Urothelium cell line (cell line): Measurements from ENCODE around the gene NTM.

Experiments
- DNase-seq: peaks from one replicate; pipeline ENCODE4 v3.0.0; 2011; ENCODE audit warnings: low spot score, mixed read lengths
- FAIRE-seq: peaks from 2 replicates; lab custom pipeline; 2011; peaks lifted over from hg19 to GRCh38; lab: Jason Lieb, UNC

The NTM gene

DNA sequence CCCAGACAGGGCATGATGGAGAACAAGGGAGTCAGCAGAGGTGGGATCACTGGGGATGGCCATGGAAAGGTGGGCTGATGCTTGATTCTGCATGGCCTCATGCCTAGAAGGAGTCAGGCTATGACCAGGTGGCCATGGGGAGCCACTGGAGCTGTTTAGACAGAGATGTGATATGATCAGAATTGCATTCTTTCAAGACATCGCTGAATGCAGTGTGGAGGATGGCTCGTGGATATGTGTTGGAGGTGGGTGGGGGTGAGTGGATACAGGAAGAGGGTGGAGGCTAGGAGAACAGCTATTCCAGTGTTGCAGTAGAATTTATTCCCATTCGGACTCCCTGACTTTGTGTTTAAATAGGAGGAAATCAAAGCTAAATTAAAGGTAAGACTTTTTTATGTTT lies 841.1 kb downstream of the NTM start:
- DNase-seq (no peak), FAIRE-seq (no peak)

DNA sequence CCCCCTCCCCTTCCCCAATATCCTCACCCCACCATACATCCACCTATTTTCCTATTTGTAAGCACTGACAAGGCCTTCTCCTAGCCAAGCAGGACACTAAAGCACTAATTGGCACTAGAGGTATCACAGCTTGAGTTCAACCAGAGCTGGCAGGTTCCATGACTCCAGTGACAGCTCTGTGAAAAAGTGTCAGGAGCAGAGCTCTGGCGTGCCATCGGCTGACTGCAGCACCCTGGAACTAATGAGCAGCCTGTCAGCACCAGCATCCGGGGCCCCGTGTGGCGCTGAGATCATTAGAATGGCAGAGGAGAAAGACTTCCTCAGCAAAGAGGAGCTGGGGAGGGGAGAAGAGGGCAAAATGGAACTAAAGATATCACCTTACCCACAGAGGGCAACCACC lies 847.4 kb downstream of the NTM start:
- DNase-seq (no peak), FAIRE-seq (no peak)

DNA sequence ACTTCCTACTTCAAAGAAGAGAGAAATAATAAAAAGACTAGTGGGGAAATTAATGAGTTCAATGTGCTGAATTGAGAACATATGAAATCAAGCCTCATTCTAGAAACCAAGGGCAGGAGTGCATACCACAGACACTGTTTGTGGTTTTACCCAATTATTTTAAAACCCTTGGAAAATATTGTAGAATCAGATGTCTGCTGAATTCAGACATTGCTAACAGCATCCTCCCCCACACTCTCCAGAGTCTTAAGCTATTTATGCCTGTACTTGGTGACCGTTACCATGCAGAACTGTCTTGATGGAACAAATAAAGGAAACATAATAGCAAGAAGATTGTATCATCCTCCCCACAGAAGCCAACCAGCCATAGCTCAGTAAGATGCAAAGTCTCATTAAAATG lies 850.1 kb downstream of the NTM start:
- DNase-seq = no peak
- FAIRE-seq = no peak

DNA sequence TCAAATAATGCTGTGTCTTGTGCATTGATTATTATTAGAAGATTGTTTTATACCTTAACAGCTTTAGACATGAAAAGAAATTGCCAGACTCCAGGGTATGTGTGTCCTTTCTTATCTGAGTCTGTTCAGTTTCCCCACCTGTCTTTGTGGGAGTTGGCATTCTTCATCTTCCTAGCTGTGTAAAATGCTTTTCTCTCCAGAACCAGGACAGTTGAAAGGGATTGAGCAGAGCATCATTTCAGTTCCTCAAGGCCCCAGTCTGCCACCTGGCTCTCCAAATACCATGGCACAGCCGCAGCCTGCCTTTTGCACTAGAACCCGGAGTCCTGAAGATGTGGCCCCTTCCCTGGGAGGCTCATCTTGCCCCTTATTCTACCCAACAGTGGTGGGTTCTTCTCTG lies 851.9 kb downstream of the NTM start:
- FAIRE-seq (no peak), DNase-seq (no peak)

DNA sequence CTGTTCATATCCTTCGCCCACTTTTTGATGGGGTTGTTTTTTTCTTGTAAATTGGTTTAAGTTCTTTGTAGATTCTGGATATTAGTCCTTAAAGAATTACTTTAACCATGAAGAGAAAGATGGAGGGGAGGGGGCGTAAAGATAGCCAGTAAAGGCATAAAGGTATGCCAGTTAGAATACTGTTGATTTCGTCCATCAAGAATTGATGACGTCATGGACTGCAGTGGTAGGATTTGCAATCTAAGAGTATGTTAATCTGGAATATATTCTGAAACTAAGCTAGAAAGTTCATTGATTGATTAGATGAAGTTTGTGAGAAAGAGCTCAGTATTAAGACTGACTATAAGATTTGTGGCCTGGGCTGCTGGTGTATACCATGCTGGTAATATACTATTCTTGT lies 856.1 kb downstream of the NTM start:
- DNase-seq (no peak), FAIRE-seq (no peak)

DNA sequence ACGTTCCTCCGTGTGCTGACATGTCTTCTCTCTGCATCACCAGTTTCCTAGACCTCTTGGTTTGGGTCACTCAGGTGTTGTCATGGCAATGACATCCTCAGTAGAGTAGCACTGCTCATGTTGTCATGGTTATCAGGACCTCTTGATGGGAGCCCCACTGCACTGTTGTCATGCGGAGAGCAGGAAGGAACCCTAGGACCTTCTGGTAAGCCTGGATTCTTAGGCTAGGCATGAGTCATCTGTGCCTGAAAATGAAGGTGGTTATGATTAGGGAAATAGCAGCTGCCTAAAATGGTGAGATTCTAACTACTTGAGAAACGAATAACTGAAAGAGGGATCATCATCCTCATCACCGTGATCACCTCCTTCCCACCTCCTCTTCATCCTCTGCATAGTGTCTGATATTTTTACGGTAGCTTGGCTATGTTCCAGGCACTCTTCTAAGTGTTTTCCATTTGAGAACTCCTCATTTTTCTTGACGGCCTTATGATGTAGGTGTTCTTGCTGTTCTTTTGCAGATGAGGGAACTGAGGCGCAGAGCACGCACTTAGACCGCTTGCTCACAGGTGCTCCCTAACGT lies 858.4 kb downstream of the NTM start:
- no peak for FAIRE-seq
- DNase-seq = peak; percentile 5

DNA sequence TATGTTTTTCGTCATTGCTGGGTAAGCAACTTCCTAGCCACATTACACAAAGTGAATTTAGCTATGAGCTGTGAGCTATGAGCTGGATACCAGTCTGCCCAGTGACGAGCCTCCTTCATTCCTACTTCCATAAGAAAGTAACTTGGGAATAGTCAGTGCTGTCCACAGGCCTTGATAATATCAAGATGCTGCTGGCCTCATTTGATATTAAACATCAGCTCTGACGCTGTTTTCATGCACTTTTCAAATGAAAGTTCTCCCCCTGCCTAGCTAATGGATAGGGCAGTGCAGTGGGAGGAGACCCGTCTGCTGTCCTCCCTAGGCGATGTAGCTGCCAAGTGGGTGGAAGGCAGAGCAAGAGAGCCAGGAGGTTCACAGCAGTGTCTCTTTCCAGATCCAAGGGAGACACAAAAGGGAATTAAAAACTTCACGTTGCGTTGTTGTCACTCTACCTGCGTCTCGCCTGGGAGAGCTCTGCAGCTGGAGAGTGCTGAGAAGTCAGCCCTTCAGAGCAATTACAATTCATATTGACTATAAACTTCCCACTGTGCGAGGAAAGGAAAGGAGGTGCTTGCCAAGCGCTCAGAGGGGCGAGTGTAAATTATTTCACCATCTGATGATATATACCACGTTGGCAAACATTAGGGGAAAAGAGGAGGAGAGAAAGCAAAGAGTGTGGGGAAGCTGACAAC lies 861.4 kb downstream of the NTM start:
- DNase-seq (no peak), FAIRE-seq (no peak)

DNA sequence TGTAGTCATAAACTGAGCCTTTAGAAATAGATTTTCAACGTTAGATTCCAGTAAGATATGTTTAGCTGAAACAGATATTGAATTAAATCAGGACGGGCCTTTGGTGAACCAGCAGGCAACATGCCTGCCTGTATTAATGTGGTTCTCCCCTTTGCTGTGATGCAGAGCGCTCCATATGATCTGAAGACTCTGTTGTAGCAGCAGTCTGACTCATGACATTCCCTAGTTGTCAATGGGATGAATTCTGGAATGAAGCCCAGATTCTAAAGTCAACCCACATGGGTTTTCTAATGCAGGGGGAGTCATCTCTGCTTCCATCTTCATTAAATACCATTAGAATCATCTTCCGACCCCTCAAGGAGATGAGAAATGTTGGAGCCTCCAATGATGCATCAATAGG lies 864.5 kb downstream of the NTM start:
- peak; percentile 46 for DNase-seq
- FAIRE-seq = no peak

DNA sequence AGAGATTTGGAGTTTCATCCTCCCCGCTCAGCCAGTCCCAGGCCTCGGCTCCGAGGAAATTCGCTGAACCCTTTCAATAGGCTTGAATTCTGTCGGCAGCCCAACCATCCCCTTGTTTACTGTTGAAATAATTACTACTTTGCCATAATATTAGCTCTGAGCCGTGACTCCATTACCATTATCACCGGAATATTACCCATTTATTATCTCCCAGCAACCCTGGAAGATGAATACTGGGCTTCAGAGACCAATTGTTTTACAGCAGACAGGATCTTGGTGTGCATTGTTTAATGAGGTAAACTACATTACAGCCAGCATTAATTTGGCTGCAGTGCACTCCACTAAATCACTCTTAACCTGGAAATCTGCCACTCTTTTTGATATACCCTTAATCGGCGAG lies 867.4 kb downstream of the NTM start:
- no peak for FAIRE-seq

DNA sequence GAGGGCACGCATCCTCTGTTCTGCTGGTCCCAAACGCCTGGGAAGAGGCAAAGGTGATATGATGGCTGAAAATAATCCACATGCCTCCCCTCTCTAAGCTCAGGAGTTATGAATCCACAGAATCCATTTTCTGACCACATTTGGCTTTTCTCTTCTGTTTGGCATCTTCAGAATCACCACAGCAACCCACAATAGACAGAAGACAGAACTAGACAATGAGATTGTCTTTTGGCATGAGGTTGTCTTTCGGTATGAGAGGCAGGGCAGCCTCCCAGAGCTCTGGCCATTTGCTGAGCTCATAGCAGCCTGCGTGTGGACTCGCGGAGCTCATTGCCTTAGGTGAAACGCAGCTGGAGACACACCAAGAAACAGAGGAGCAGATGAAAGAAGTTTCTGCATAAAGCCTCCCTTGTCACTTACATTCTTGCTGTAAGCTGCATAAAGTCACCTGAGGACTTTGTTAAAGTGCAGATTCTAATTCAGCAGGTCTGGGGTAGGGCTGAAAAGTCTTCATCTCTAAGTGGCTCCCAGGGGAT lies 868.0 kb downstream of the NTM start:
- FAIRE-seq (no peak), DNase-seq (no peak)

More for the DNA sequence above, 867.4 kb downstream of the NTM start:
- no peak for DNase-seq

DNA sequence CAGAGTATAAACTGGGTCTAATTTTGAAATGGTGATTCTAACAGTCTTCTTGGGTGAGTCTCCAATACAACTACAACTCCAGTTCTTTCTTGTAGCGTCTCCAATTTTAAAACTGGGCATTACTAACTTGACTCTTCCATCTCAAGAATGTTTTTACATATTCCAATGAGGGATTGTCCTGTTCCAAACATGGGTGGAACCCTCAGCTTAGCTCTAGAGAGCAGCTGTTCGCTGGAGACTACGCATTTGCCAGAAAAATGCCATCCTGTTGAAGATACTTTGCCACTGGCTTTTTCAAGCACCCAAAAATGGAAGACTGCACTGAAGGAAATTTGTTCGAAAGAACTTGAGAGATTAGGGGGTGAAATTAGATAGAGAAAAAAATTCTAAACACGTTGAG lies 870.0 kb downstream of the NTM start:
- DNase-seq (no peak), FAIRE-seq (no peak)

DNA sequence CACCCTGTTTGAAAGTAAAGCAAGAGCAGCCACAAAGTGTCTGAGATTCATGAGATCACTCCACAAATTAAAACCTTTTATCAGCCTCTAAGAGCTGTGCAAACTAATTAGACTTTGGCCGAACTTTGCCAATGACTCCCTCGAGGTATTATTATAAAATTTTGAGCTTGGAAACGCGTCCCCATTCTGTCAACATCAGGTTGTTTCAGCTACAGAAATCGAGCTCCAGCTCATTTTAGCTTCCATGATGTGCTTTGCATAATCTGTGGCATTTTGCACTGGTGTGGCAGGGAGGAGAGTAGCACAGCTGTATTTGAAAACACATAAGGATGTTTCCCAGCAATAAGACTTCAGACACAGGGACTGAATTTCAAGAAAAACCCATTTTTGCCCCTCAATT lies 872.2 kb downstream of the NTM start:
- DNase-seq (no peak), FAIRE-seq (no peak)

DNA sequence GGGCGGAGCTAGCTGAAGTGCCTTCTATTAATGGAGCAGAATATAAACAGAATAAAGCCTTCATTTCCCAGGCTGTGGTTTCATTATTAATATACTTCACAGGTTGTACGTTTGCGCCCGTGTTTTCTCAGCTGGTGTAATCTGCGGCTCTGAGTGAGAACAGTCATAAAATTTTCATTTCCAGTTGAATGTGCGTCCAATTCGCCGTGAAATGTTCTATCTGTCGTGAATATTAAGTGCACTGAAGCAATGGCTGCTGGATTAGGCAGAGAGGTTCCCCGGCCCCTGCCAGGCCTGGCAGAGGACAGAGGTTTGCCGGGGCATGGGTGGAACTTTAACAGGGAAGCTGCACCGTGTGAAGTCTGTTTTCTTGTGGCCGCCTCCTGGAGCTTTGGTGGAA lies 874.4 kb downstream of the NTM start:
- DNase-seq = no peak
- FAIRE-seq = no peak

DNA sequence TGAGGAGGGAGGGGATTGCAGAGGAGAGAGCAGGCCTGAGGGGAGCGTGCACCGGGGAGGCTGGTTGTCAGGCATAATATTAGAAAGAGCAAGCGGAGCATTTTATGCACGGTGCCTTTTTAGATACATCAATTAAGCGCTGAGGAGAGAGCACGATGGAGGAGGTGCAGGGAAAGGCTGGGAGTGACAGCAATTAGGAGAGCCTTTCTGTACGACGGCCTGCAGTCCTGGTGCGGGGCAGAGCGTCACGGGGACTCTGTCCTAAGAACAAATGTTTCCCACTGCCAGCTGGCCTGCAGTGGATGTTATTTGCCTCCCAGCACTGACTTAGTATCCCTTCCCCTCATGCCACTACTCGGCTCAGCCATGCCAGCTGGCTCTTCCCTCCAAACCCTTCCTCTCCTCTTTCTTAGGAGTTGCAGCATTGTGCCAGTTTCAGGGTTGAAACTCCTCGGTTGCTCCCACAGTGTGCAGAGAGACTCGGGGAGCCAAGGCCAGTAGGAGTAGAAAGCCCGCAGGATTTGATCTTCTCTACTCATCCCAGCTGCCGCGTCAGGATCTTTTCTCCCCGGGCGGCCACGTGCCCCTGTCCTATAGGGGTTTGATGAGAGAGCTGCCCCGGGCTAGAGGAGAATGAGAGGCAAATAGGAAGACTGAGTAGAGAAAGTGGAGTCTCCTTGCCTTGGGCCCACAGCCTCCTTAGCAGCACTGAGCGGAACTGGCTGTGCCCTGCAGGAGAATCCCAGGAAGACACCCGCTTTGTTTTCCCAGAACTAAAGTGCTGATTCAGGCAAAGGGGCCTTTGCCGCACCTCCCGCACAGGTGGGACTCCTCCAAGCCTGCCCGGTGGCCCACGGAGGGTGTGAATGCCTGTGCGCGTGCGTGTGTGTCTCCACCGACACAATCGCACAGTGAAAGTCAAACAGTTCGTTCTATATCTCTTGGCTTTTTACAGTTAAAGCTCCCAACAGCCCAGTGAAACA lies 875.3 kb downstream of the NTM start:
- FAIRE-seq (no peak), DNase-seq (no peak)

DNA sequence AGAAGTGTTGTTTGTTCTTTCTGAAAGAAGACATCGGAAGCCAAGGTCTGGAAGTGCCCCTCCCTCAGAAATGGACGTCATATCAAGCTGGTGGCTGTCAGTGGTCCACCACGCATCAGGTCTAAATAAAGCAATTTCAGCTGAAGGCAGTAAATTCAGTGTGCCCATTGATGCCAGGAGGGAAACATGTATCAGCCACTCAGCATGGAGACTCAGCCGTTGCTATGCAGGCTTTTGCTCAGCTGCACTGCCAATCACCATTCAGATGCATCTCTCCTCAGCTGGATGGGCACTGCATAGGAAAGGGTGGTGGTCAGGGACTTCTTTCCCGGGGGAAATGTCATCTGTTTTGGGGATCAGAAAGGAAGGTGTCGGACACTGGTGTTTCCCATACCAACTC lies 878.2 kb downstream of the NTM start:
- FAIRE-seq (no peak), DNase-seq (no peak)

DNA sequence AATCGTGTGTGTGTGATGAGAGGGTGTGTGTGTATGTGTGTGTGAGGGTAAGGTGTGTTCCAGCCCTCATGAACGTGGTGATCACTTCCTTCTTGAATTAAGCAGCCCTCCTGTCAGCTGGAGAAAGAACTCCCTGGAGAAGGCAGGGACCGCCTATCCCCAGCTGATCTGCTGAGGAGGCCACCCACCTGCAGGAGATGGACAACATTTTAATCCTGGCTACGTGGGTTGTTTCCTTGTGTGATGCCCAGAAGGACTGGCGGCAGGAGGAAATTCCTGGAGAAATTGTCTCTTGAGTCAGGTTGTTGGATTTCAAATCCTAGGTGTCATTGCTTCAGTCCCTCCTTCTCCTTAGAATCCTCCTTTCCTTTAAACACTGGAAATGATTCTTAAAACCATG lies 878.8 kb downstream of the NTM start:
- no peak for FAIRE-seq
- no peak for DNase-seq

DNA sequence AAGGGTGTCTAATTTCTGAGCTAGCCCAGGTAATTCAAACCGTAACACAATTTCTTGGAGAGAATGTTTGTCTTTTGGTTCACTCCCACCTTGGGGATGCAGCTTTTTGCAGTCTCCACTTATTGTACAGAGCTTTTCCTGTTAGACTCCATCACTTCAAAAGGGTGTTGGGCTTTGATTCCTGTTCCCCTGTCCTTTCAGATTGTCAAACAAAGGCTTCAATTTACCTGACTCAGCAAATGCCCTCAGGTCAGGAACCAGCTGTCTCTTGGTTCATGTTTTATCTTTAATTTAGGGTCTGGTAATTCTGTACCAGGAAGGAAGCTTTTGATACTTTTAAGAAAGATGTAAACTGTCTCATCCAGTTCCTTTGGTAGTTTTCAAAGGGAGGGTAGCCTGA lies 880.6 kb downstream of the NTM start:
- FAIRE-seq (no peak), DNase-seq (no peak)

DNA sequence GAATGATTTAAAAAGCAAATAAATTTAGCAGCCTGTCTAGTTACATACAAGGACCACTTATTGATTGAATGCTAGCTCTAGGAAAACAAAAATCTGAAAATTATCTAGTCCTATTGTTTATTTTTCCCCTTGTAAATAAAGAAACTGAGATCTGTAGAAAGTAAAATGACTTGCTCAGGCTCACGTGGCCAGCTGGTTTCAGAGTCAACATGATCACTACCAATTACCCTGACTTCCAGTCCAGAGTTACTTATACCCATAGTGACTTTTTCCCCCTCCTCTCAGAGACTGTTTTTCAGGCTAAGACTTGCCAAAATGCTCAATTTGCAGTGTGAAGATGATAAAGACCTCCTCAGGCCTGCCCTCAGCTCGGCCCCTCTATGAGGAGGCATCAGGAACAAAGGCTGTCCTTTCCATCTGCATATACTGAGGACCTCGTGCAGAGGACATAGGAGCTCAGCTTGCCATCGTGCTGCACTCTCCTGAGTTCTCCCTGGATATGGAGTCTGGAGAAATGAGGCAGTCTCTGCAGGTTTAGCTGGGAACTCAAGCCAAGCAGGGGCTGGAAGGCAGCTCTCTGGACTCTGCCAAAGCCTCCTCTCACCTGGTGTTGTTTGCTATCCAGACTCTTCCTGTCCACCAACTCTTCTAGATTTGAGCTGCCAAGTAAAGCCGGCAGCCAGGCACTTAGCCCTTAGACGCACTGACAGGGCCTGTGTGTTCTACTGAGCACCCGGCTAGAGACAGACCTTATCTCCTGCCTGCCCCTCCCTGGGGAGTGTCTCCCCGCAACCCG lies 883.3 kb downstream of the NTM start:
- FAIRE-seq (no peak), DNase-seq (no peak)

DNA sequence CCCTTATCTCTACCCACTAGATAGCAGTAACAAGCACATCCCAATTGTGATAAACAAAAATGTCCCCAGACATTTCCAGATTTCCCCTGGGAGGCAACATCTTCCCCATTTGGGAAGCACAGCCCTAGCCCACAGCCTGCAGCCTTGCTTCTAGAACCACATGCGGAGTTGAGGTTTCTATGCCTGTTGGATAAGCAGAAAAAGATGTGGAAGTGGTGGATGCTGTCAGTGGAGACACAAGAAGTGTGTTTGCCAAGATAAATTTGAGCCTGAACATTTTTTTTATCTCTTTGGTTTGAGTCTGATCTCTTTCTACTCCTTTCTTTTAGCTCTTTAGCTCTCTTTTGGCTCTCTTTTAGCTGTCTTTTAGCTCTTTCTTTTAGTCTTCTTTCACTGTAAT lies 884.5 kb downstream of the NTM start:
- no peak for FAIRE-seq
- no peak for DNase-seq

DNA sequence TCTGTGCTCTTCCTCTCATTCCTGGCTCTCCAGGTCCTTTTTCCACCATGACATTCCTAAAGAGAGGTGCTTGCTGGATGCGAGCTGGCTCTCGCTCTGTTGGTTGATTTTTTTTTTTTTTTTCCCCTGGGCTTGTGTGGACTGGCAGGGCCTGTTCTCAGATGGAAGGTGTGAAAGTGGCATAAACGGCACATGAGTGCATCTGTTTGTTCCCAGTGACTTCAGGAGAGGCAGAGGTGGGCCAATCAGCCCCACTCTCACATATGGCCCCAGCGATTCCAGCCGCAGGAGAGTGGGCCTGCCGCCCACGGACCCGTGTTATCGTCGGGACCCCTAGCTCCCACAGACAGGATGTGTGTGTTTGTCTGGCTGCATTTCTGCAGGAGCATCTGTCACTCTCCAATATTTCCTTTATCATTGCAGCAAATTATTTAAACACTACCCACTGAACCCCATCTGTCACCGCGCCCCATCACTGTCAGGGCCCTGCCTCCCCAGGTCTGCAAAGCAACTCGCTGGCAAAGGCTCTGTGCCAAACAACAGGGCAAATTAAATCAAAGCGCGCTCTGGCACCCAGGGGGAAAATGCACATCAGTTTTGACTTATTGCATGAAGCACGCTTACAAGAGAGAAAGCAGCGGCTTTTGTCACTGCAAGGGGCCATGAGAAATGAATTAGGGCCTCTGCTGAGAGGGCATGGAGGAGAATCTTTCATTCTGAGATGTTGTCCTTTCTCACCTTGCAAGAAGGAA lies 886.3 kb downstream of the NTM start:
- no peak for FAIRE-seq
- no peak for DNase-seq
